Endothelial cell of umbilical vein (primary cell): ENCODE measurements around the gene RANGRF.

Experiments
- CTCF ChIP-seq, 2 donors: IDR thresholded peaks; 1 replicate in 1 of 2; 2 replicates in 1 of 2; pipeline ENCODE4 v1.5.1; 2011; ENCODE audit warnings: low read length in 2 of 2, mild to moderate bottlenecking in 2 of 2, moderate library complexity in 2 of 2, control low read depth in 1 of 2, inconsistent platforms in 1 of 2, low read depth in 1 of 2; ENCODE audit not compliant: insufficient read depth in 1 of 2; ENCODE audit errors: extremely low read depth in 1 of 2
- EZH2 ChIP-seq: IDR thresholded peaks from 2 replicates; pipeline ENCODE4 v1.6.1; 2012; ENCODE audit warnings: borderline replicate concordance, low read depth, mild to moderate bottlenecking, moderate library complexity, low read length, inconsistent platforms; ENCODE audit not compliant: severe bottlenecking
- JUN ChIP-seq: IDR thresholded peaks from 2 replicates; pipeline ENCODE4 v1.6.1; 2011; ENCODE audit warnings: borderline replicate concordance, low read depth; ENCODE audit not compliant: insufficient read length, insufficient read depth
- MAX ChIP-seq: IDR thresholded peaks from 2 replicates; pipeline ENCODE4 v1.6.1; 2011; ENCODE audit not compliant: insufficient read depth, insufficient read length
- POLR2A ChIP-seq: IDR thresholded peaks from 2 replicates; pipeline ENCODE4 v1.6.1; 2012; ENCODE audit warnings: low read depth, mild to moderate bottlenecking, control low read depth, low read length
- POLR2AphosphoS5 ChIP-seq: IDR thresholded peaks from 2 replicates; pipeline ENCODE4 v1.6.1; 2012; ENCODE audit warnings: low read depth, mild to moderate bottlenecking, control low read depth, low read length, moderate library complexity; ENCODE audit not compliant: insufficient read depth

- no peak for TF ChIP-seq CTCF (IDR thresholded peaks at IDR 0.05; ENCODE audit: extremely low read depth in 1 of 2, insufficient read depth in 1 of 2, low read depth in 1 of 2, low read length in 2 of 2)
- TF ChIP-seq POLR2AphosphoS5 = no peak
- no peak for TF ChIP-seq JUN
- TF ChIP-seq MAX = no peak
- TF ChIP-seq POLR2A = no peak
- no peak for TF ChIP-seq EZH2
Observed at GRCh38 chr17:8315764-8316217, 27.3 kb downstream of the RANGRF start.
